Progenitor cell of endocrine pancreas (in vitro differentiated cells): ENCODE measurements around the gene ADAMTS2. TPM values are rescaled to one million over a fixed set of nuclear protein-coding genes. Genes with fewer than 3 reads are reported as not detected.

Source experiments
- DNase-seq: peaks from one replicate; pipeline ENCODE4 v3.0.0; 2021; ENCODE audit warnings: low spot score; ENCODE audit not compliant: unreplicated experiment
- H3K27ac Mint-ChIP-seq: 2 replicates; pipeline ENCODE4 v1.8.0; 2021; ENCODE audit warnings: mild to moderate bottlenecking, moderate library complexity, mixed read lengths
- H3K27me3 Mint-ChIP-seq: 2 replicates; pipeline ENCODE4 v1.8.0; 2021; ENCODE audit warnings: mixed read lengths
- H3K36me3 Mint-ChIP-seq: 2 replicates; pipeline ENCODE4 v1.8.0; 2022; ENCODE audit warnings: mixed read lengths; ENCODE audit not compliant: insufficient read depth
- H3K4me1 Mint-ChIP-seq: 2 replicates; pipeline ENCODE4 v1.8.0; 2021; ENCODE audit warnings: low read depth, mixed read lengths
- H3K4me3 Mint-ChIP-seq: 2 replicates; pipeline ENCODE4 v1.8.0; 2021; ENCODE audit warnings: low read depth, mild to moderate bottlenecking, moderate library complexity, mixed read lengths
- H3K9me3 Mint-ChIP-seq: 2 replicates; pipeline ENCODE4 v1.8.0; 2021; ENCODE audit warnings: low read depth, mixed read lengths
- CTCF ChIP-seq: fragments of 200-600 bp; sonication (generic); IDR thresholded peaks from one replicate; pipeline ENCODE4 v1.5.0; 2021; ENCODE audit warnings: antibody characterized with exemption, mild to moderate bottlenecking; ENCODE audit not compliant: unreplicated experiment
- total RNA-seq: library from RNA; stranded (reverse); gene quantifications from 2 replicates; pipeline ENCODE4 v1.2.1, GENCODE V29; 2021

The ADAMTS2 gene
- total RNA-seq, 1 donor from 2014 or later: 2.5 TPM

- no peak overlapping the region for H3K27ac Mint-ChIP-seq
- no peak for TF ChIP-seq CTCF
- H3K9me3 Mint-ChIP-seq: no peaks in the 10 kb centered on the region
- no peak overlapping the region for H3K4me3 Mint-ChIP-seq
- peaks cover 7% of the 10 kb centered on the region for H3K4me1 Mint-ChIP-seq
- DNase-seq: no peak
- no peaks in the 10 kb centered on the region for H3K36me3 Mint-ChIP-seq
- peaks cover 25% of the 10 kb centered on the region for H3K27me3 Mint-ChIP-seq
Measured at GRCh38 chr5:179322071-179323025, 22.9 kb downstream of the ADAMTS2 start.

GRCh38 chr5:179321206-179321987 is 23.9 kb downstream of the ADAMTS2 start:
- no peak overlapping the region for H3K4me3 Mint-ChIP-seq
- H3K36me3 Mint-ChIP-seq: no peaks in the 10 kb centered on the region
- peaks cover 16% of the 10 kb centered on the region for H3K27me3 Mint-ChIP-seq
- no peak for DNase-seq
- TF ChIP-seq CTCF: no peak
- H3K4me1 Mint-ChIP-seq: peaks cover 7% of the 10 kb centered on the region
- H3K27ac Mint-ChIP-seq: no peak overlapping the region
- H3K9me3 Mint-ChIP-seq: no peaks in the 10 kb centered on the region

GRCh38 chr5:179319741-179320281 is 25.4 kb downstream of the ADAMTS2 start:
- DNase-seq: no peak
- H3K4me3 Mint-ChIP-seq: no peak overlapping the region
- TF ChIP-seq CTCF: no peak
- peaks cover 19% of the 10 kb centered on the region for H3K27me3 Mint-ChIP-seq
- H3K4me1 Mint-ChIP-seq: peaks cover 7% of the 10 kb centered on the region
- H3K36me3 Mint-ChIP-seq: peaks cover 1% of the 10 kb centered on the region
- peak overlapping the region; percentile 75 for H3K27ac Mint-ChIP-seq
- H3K9me3 Mint-ChIP-seq: peaks cover 6% of the 10 kb centered on the region

- Mint-ChIP-seq H3K4me1 (peaks cover 7% of the 10 kb centered on the region), H3K27me3 (peaks cover 19% of the 10 kb centered on the region), H3K27ac (no peak overlapping the region), H3K4me3 (no peak overlapping the region), H3K9me3 (peaks cover 6% of the 10 kb centered on the region), H3K36me3 (peaks cover 1% of the 10 kb centered on the region)
- TF ChIP-seq CTCF: no peak
- DNase-seq: no peak
Measured at GRCh38 chr5:179319123-179319522, 26.1 kb downstream of the ADAMTS2 start.

- H3K27me3 Mint-ChIP-seq: peaks cover 19% of the 10 kb centered on the region
- no peak overlapping the region for H3K4me3 Mint-ChIP-seq
- TF ChIP-seq CTCF: no peak
- H3K27ac Mint-ChIP-seq: no peak overlapping the region
- peaks cover 1% of the 10 kb centered on the region for H3K36me3 Mint-ChIP-seq
- no peak for DNase-seq
- peaks cover 6% of the 10 kb centered on the region for H3K9me3 Mint-ChIP-seq
- peaks cover 7% of the 10 kb centered on the region for H3K4me1 Mint-ChIP-seq
Measured at GRCh38 chr5:179318221-179318955, 26.9 kb downstream of the ADAMTS2 start.
